Activated CD4-positive, alpha-beta memory T cell treated with anti-CD3 and anti-CD28 coated beads for 36 hours (primary cell): ENCODE measurements around the gene SETD1A. TPM values are rescaled to one million over a fixed set of nuclear protein-coding genes. Genes with fewer than 3 reads are reported as not detected.

Experiments
- CTCF ChIA-PET: fragments of 350-600 bp; sonication (Branson Sonifier 250); formaldehyde crosslinking; loops from one replicate; lab custom pipeline; 2021; ENCODE audit warnings: antibody characterized with exemption, inconsistent platforms; lab: Charles Lee
- POLR2A ChIA-PET: fragments of 350-600 bp; sonication (Branson Sonifier 250); formaldehyde crosslinking; loops from one replicate; lab custom pipeline; 2021; ENCODE audit warnings: antibody characterized with exemption; lab: Charles Lee
- DNase-seq: peaks from one replicate; pipeline ENCODE4 v3.0.0-alpha.2; 2020
- H3K27ac Mint-ChIP-seq: one replicate; pipeline ENCODE4 v1.8.0; 2021; ENCODE audit warnings: mixed read lengths
- H3K27me3 Mint-ChIP-seq: one replicate; pipeline ENCODE4 v1.8.0; 2021; ENCODE audit warnings: mixed read lengths
- H3K36me3 Mint-ChIP-seq: one replicate; pipeline ENCODE4 v1.8.0; 2021; ENCODE audit warnings: mixed read lengths
- H3K4me1 Mint-ChIP-seq: one replicate; pipeline ENCODE4 v1.8.0; 2021; ENCODE audit warnings: low read depth, mixed read lengths
- H3K4me3 Mint-ChIP-seq: one replicate; pipeline ENCODE4 v1.8.0; 2021; ENCODE audit warnings: mild to moderate bottlenecking, mixed read lengths
- H3K9me3 Mint-ChIP-seq: one replicate; pipeline ENCODE4 v1.8.0; 2021; ENCODE audit warnings: mixed read lengths
- intact Hi-C: fragments of 100-400 bp; cut with micrococcal nuclease; formaldehyde crosslinking; loops from one replicate; pipeline ENCODE4 v1.15.1; 2023
- total RNA-seq, 2 experiments: library from RNA; stranded (reverse); gene quantifications; one replicate each; pipeline ENCODE4 v1.2.3, GENCODE V29; 2021

The SETD1A gene
- total RNA-seq, 2 experiments from 2014 or later, result 16.4 to 17.4 TPM

DNA sequence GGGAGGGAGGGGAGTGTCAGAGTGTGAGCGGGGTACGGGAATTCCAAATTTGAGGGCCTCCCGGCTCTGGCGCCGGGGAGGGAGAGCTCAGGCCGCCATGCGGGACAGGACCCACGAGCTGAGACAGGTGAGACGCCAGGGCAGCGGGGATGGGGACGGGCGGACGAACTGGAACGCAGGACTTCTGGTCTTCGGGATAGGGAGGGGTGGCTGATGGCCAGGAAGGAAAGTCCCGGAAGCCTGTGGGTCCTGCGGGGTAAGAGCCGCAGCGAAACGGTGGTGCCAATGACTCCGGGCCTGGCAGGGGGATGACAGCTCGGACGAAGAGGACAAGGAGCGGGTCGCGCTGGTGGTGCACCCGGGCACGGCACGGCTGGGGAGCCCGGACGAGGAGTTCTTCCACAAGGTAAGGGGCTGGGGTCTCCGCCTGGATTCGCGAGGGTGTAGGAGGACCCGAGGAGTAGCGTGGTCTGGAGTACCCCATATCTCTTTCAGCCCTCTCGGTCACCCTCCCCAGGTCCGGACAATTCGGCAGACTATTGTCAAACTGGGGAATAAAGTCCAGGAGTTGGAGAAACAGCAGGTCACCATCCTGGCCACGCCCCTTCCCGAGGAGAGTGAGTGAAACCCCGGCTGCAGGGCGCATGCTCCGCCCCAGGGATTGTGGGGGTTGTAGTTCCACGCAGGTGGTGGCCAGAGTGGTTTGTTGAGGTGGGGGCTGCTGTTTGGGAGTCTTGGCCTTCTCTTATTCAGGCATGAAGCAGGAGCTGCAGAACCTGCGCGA is 76.3 kb downstream of the SETD1A start:
- Mint-ChIP-seq H3K4me3 (peak overlapping the region; percentile 95), H3K27ac (peak overlapping the region; percentile 93), H3K9me3 (no peaks in the 10 kb centered on the region), H3K4me1 (peaks cover 16% of the 10 kb centered on the region), H3K27me3 (no peaks in the 10 kb centered on the region), H3K36me3 (peaks cover 9% of the 10 kb centered on the region)
- intact Hi-C loops, result loop anchor here (1.0 to 5.0 kb wide), 6 partner anchors 37 to 287 kb away; partner anchors contain the start of genes BCKDK, PHKG2, SETD1A and ZNF646
- ChIA-PET POLR2A (interaction anchor here (0.5 to 1.0 kb wide), 2 partner anchors 11 to 40 kb away, joined by 4 to 5 read pairs; partner anchors contain the start of genes ZNF646 and ZNF668), CTCF (interaction anchor here (1.0 to 1.6 kb wide), 3 partner anchors 34 to 93 kb away, joined by 3 to 7 read pairs (median 4); partner anchors contain the start of gene HSD3B7)
- peak; percentile 92 for DNase-seq

Other genes starting within 250 kb of the SETD1A start
- 10 to 100 TPM; 24.1 to 27.9 TPM for gene PHKG2, start 209.3 kb upstream of the SETD1A start, total RNA-seq
- 1 to 10 TPM; 3.8 to 4.9 TPM for gene CFAP119, start 195.7 kb upstream of the SETD1A start, total RNA-seq
- 10 to 100 TPM; 70.9 to 72.8 TPM for gene RNF40, start 195.4 kb upstream of the SETD1A start, total RNA-seq
- gene ZNF629, start 170.5 kb upstream of the SETD1A start, total RNA-seq, result 1 to 10 TPM; 2.9 to 3.1 TPM
- gene BCL7C, start 63.7 kb upstream of the SETD1A start, total RNA-seq, result 10 to 100 TPM; 25.6 to 25.7 TPM
- gene CTF1, start 61.1 kb upstream of the SETD1A start, total RNA-seq, result under 1 TPM; 0.22 to 0.43 TPM
- gene FBXL19, start 34.2 kb upstream of the SETD1A start, total RNA-seq, result 10 to 100 TPM; 21.0 to 22.2 TPM
- gene ORAI3, start 8.7 kb upstream of the SETD1A start, total RNA-seq, result 1 to 10 TPM; 9.6 to 9.7 TPM
- 1 to 10 TPM; 2.2 TPM for gene HSD3B7, start 27.5 kb downstream of the SETD1A start, total RNA-seq
- gene STX1B, start 52.9 kb downstream of the SETD1A start, total RNA-seq, result 1 to 10 TPM in 1 of 2 experiments, under 1 TPM in 1; 0.92 to 1.0 TPM
- 10 to 100 TPM; 46.7 to 46.8 TPM for gene STX4, start 75.8 kb downstream of the SETD1A start, total RNA-seq
- 10 to 100 TPM; 11.4 to 13.3 TPM for gene ZNF668, start 116.5 kb downstream of the SETD1A start, total RNA-seq
- 10 to 100 TPM; 18.6 to 19.9 TPM for gene ZNF646, start 116.7 kb downstream of the SETD1A start, total RNA-seq
- 1 to 10 TPM; 3.4 to 5.3 TPM for gene PRSS53, start 131.2 kb downstream of the SETD1A start, total RNA-seq
- gene VKORC1, start 137.0 kb downstream of the SETD1A start, total RNA-seq, result 10 to 100 TPM; 67.3 to 72.3 TPM
- gene BCKDK, start 150.6 kb downstream of the SETD1A start, total RNA-seq, result 10 to 100 TPM; 38.5 to 40.5 TPM
- gene KAT8, start 159.9 kb downstream of the SETD1A start, total RNA-seq, result 10 to 100 TPM; 48.8 to 49.6 TPM
- gene PRSS8, start 178.0 kb downstream of the SETD1A start, total RNA-seq, result not detected
- gene PRSS36, start 192.3 kb downstream of the SETD1A start, total RNA-seq, result under 1 TPM in 1 of 2 experiments, not detected in 1; 0.24 TPM
- 100 to 1,000 TPM; 459 to 489 TPM for gene FUS, start 222.4 kb downstream of the SETD1A start, total RNA-seq
- gene PYCARD, start 245.0 kb downstream of the SETD1A start, total RNA-seq, result 10 to 100 TPM; 13.6 to 14.6 TPM